Fibroblast of skin of back (primary cell): ENCODE results near the gene FBXW11.
"Not testable (repeated sequence)": the region's sequence is repeated elsewhere in the genome, so short reads cannot be mapped to it uniquely, and the experiment has no call there.

ENCODE experiments used
- DNase-seq: peaks from one replicate; pipeline ENCODE4 v3.0.0-alpha.2; 2013

The FBXW11 gene

GRCh38 chr5:171952021-171952420, 54.4 kb downstream of the FBXW11 start:
- no peak for DNase-seq

GRCh38 chr5:171951218-171951617, 55.2 kb downstream of the FBXW11 start:
- DNase-seq = no peak

DNA sequence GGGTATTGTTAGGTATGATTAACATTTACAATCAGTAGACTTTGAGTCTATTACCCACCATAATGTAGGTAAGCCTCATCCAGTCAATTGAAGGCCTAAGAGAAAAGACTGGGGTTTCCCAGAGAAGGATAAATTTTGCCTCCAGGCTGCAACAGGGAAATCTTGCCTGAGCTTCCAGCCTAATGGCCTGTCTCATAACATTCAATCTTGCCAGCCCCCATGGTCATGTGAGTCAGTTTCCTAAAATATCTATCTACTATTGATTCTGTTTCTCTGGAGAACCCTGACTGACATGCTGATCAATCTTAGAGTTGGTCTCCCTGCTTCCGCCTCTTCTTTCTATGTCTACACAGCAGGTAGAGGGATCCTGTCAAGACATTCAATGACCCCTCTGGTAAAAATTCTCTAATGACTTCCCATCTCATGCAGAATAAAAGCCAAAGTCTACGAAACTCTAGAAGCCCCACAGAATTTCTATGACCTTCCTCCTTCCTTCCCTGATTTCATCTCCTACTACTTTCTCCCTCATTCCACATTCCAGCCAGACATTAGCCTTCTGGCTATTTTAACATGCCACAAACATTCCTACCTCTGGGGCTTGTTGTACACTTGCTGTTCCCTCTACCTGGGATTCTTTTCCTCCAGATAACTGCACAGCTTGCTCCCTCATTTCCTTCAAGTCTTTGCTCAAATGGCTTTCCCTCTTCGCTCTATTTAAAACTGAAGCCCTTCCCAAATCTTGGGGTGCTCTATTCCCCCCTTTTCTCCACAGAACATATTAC, 60.2 kb downstream of the FBXW11 start:
- peak; percentile 24 for DNase-seq

DNA sequence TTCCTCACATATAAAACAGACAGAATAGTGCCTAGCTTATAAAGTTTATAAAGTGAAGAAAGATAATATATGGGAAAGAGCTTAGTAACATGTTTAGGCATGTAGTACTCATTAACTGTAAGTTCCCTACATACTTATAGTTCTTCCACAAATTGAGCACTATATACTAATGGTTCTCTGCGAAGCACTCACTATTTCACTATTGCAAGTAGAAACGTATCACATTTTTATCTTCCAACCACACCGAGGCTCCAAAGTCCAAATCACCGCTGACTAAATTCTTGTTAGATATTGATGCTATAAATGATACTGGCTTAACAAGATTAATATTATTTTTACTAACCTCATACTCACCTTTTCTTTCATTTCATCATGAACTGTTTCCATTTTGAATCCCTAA, 61.0 kb downstream of the FBXW11 start:
- DNase-seq = no peak

DNA sequence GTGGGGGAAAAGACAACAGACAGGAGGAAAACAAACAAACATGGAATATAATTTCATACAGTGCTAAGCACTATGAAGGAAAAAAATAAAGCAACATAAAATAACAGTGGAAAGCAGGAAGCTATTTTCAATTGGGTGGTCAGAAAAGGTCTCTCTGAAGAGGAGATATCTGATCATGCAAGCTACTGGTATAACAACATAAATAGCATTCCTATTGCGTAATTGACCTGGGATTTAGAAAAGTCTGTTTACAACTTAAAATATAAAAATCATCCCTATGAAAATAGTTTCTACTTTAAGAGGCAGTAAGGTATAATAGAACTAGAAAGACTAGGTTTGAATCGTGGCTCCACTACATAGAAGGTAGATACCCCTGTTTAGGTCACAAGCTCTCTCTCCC, 61.4 kb downstream of the FBXW11 start:
- DNase-seq = no peak

DNA sequence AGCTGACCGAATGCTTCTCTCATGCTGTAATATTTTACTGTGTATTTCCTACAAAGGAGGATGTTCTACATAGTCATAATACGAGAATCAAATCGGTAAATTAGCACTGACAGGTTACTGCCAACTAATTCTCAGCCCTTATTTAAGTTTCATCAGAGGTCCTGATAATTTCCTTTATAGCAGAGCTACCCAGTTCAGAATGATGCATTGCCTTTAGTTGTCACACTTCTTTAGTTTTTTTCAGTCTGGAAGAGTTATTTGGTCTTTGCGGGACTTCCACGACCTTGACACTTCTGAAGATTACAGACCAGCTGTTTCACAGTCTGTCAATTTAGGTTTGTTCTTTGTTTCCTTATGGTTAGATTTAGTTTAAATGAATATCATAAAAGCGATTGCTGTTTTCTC, 64.3 kb downstream of the FBXW11 start:
- not testable (repeated sequence) for DNase-seq

DNA sequence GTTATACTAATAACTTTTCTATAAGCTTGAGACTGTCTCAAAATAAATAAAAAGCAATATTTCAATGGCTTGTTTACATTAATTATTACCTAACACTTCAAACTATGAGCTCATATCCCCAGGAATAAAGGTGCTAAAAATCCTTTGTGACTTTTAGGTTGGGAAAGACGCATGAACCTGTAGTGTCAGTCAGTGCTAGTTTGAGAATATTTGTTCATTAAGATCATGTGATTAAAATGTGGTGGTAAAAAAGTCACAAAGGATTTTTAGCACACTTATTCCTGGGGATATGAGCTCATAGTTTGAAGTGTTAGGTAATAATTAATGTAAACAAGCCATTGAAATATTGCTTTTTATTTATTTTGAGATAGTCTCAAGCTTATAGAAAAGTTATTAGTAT, 64.8 kb downstream of the FBXW11 start:
- not testable (repeated sequence) for DNase-seq

DNA sequence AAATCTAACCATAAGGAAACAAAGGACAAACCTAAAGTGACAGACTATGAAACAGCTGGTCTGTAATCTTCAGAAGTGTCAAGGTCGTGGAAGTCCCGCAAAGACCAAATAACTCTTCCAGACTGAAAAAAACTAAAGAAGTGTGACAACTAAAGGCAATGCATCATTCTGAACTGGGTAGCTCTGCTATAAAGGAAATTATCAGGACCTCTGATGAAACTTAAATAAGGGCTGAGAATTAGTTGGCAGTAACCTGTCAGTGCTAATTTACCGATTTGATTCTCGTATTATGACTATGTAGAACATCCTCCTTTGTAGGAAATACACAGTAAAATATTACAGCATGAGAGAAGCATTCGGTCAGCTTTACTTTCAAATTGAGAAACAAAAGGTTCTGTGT, 65.2 kb downstream of the FBXW11 start:
- not testable (repeated sequence) for DNase-seq

DNA sequence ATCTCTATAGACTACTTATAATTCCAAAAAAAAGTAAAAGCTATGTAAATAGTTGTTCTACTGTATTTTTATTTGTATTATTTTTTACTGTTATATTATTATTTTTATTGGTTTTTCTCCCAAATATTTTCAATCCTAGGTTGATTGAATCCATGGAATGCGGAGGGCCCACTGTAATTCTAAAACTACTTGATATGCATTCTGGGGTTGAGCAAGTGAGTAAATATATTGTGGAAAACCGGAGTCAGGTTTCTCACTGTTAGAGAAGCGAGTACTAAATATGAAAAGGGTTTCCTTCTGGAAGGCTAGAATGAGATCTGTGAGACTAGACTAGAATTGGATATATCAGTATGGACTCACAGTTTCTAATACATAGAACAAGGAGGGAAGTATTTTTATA, 66.5 kb downstream of the FBXW11 start:
- no peak for DNase-seq

GRCh38 chr5:171938358-171938757, 68.1 kb downstream of the FBXW11 start:
- DNase-seq = no peak

DNA sequence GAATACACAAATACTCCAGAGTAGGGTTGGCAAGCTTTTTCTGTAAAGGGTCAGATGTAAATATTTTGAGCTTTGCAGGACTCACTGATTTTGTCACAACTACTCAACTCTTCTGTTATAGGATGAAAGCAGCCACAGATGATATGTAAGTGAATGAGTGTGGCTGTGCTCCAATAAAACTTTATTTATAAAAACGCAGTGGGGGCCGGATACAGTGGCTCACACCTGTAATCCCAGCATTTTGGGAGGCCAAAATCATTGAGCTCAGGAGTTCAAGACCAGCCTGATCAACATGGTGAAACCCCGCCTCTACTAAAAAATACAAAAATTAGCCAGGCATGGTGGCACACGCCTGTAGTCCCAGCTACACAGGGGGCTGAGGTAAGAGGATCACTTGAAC, 69.1 kb downstream of the FBXW11 start:
- DNase-seq = no peak

- DNase-seq = no peak
Observed at GRCh38 chr5:171934586-171934985, 71.9 kb downstream of the FBXW11 start.

- DNase-seq = no peak
Observed at GRCh38 chr5:171931163-171931562, 75.3 kb downstream of the FBXW11 start.

DNA sequence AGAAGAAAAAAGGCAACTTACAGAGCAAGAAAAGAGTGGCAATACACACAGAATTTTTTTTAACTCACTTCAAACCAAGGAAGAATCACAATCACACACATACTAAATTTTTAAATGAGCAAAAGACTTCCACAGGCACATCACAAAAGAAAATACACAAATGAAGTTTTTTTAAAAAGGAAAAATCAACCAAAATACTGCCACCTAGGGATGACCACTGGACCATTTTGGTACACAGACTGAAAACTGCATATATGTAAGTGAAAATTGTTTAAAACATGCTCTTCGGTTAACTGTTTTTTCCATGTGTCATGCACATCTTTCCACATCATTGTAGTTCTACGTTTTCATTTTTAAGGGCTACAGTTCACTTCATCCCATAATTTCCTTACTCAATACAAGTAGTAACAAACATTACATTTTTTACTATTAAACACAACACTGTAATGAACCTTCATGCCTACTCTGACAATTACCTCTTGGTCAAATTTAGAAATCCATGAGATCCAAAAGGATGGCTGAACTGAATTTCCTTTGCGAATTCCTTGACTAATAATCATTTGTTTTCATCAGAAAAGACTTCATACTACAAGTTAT, 79.0 kb downstream of the FBXW11 start:
- DNase-seq = no peak

- no peak for DNase-seq
Observed at GRCh38 chr5:171926311-171926710, 80.1 kb downstream of the FBXW11 start.

- DNase-seq = no peak
Observed at GRCh38 chr5:171924493-171925122, 81.8 kb downstream of the FBXW11 start.

DNA sequence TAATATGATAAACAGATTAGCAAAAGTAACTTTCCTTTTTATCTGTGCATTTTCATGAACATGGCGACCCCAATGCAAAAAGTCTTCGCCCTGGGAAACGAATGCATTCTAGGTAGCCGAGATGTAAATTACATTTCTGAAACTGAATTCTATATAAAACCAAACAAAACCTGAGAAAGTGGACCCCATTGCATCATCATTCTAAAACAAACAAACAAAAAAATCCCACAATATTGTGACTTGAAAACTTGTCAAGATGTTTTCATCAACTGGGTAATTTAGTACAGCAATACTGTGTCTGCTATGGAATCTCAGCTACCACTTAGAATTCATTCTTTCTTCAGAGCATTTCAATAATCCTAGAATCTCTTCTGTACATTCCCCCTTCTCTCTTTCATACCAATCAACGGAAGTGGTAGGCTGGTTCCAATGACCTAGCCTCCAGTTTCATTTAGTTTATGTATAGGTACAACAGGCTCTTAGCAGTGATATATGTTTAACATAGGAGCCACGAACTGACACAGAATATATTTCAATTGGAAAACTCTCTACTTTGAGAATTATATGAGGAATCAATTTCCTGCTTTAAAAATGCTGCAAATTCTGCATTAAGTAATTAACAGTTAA, 85.6 kb downstream of the FBXW11 start:
- no peak for DNase-seq

DNA sequence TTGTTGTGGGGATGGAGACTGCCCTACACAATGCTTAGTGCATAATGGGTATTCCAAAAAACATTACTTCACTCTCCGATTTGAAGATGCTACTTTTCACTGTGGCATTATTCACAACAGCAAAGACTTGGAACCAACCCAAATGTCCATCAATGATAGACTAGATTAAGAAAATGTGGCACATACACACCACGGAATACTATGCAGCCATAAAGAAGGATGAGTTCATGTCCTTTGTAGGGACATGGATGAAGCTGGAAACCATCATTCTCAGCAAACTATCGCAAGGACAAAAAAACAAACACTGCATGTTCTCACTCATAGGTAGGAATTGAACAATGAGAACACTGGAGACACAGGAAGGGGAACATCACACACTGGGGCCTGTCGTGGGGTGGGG, 90.7 kb downstream of the FBXW11 start:
- not testable (repeated sequence) for DNase-seq

DNA sequence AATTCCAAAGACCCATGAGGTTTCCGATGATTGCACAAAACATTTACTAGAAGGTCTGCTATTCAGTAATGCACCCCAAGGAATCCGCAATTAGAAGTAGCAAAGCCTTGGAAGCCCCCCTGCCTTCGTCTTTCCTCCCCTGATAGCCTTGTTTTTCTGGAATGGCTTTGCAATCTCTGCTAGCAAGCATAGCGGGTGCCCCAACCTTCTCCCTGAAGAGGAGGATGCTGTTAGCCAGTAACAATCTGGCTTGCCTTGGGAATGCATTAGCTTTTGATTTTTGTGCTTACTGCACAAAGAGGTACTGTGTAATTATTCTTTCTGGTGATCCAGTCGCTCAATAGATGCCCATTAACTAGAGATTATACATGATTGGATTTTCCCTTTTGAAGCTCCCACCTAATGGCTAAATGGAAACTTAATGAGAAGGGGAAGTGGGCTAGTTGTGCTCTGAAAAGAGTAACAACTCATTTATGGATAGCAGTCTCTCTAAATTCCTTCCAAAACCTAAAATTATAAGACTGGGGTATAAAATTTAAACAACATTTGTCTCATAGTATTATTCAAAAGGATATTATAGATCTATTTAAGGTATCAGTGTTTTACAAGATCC, 91.6 kb downstream of the FBXW11 start:
- DNase-seq = no peak

DNA sequence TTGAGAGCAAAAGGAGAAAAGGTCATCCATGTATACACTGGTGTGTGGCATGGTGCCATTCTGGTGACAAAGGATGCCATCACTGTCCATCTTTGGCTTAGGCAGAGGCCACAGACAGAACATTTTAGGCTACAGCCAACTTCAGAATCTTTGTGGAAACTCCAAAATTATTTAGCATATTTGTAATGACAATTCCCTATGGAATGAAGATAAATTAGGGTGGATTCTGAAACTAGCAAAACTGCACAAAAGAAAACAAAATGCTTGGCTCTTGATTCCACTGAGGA, 92.5 kb downstream of the FBXW11 start:
- DNase-seq = peak; percentile 43

DNA sequence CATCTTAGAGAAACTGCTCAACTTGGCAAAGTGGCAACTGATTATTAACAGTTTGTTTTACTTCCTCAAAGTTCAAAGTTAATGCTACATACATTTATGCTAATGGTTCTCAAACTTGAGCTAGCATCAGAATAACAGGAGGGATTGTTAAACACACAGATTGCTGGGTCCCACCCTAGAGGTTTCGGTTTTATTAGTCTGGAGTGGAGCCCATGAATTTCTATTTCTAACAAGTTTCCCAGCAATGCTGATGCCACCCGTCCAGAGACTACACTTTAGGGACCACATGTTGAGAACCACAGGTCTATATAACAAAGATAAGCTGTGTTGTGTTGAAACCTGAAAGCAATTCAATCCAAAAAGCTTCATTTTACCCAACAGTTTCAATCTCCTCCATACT, 95.3 kb downstream of the FBXW11 start:
- no peak for DNase-seq

- DNase-seq = no peak
Observed at GRCh38 chr5:171908638-171909037, 97.8 kb downstream of the FBXW11 start.

GRCh38 chr5:171907725-171908343, 98.6 kb downstream of the FBXW11 start:
- DNase-seq = peak; percentile 65
